Keratinocyte (primary cell): ENCODE results near the gene TLE1. TPM values are rescaled to one million over a fixed set of nuclear protein-coding genes. Genes with fewer than 3 reads are reported as not detected.
A peak's percentile ranks its signal among the peaks of the same experiment; 100 is the strongest.

Source experiments
- DNase-seq: peaks from one replicate; pipeline ENCODE4 v3.0.0-alpha.2; 2011; ENCODE audit warnings: low read depth, missing footprints, low spot score
- FAIRE-seq: peaks from 2 replicates; lab custom pipeline; 2011; peaks lifted over from hg19 to GRCh38; lab: Jason Lieb, UNC
- H2AFZ ChIP-seq: 2 replicates; pipeline ENCODE4 v1.6.0; 2012; ENCODE audit warnings: low read length, control low read depth, inconsistent platforms; ENCODE audit not compliant: control insufficient read depth
- H3K27ac ChIP-seq: 2 replicates; pipeline ENCODE4 v1.5.1; 2011; ENCODE audit warnings: low read length; ENCODE audit not compliant: control insufficient read depth, insufficient read depth
- H3K27me3 ChIP-seq: 3 replicates; pipeline ENCODE4 v1.6.0; 2011; ENCODE audit warnings: low read length; ENCODE audit not compliant: control insufficient read depth, insufficient read depth; ENCODE audit errors: extremely low read depth
- H3K36me3 ChIP-seq, 2 experiments: 2 replicates in 1 of 2; 3 replicates in 1 of 2; pipeline ENCODE4 v1.5.1; 2011; ENCODE audit warnings: low read length in 2 of 2, mild to moderate bottlenecking in 1 of 2; ENCODE audit not compliant: control insufficient read depth in 2 of 2, insufficient read depth in 2 of 2; ENCODE audit errors: extremely low read depth in 1 of 2
- H3K4me1 ChIP-seq: 3 replicates; pipeline ENCODE4 v1.5.1; 2011; ENCODE audit warnings: low read length; ENCODE audit not compliant: control insufficient read depth, insufficient read depth; ENCODE audit errors: extremely low read depth
- H3K4me2 ChIP-seq: 3 replicates; pipeline ENCODE4 v1.6.0; 2011; ENCODE audit warnings: low read depth, low read length; ENCODE audit not compliant: control insufficient read depth, insufficient read depth; ENCODE audit errors: extremely low read depth
- H3K4me3 ChIP-seq, 3 experiments: fragments of 200-600 bp in 1 of 3; sonication (generic) in 1 of 3; 2 replicates in 2 of 3; 3 replicates in 1 of 3; pipeline ENCODE4 v1.5.1; 2011 to 2016; ENCODE audit warnings: low read length in 3 of 3, mild to moderate bottlenecking in 3 of 3, control low read depth in 2 of 3, inconsistent platforms in 1 of 3, low read depth in 1 of 3, mixed read lengths in 1 of 3, mixed run types in 1 of 3, moderate library complexity in 1 of 3; ENCODE audit not compliant: control insufficient read depth in 2 of 3, insufficient read depth in 2 of 3; ENCODE audit errors: extremely low read depth in 1 of 3
- H3K79me2 ChIP-seq: 2 replicates; pipeline ENCODE4 v1.6.0; 2012; ENCODE audit warnings: low read length; ENCODE audit not compliant: control insufficient read depth, insufficient read depth
- H3K9ac ChIP-seq: 3 replicates; pipeline ENCODE4 v1.6.0; 2011; ENCODE audit warnings: low read length; ENCODE audit not compliant: control insufficient read depth, insufficient read depth; ENCODE audit errors: extremely low read depth
- H3K9me1 ChIP-seq: 3 replicates; pipeline ENCODE4 v1.6.0; 2011; ENCODE audit warnings: low read length; ENCODE audit not compliant: control insufficient read depth, insufficient read depth; ENCODE audit errors: extremely low read depth
- H3K9me3 ChIP-seq: 2 replicates; pipeline ENCODE4 v1.5.1; 2012; ENCODE audit warnings: low read depth, low read length; ENCODE audit not compliant: control insufficient read depth
- H4K20me1 ChIP-seq: 3 replicates; pipeline ENCODE4 v1.6.0; 2011; ENCODE audit warnings: low read length; ENCODE audit not compliant: control insufficient read depth, insufficient read depth; ENCODE audit errors: extremely low read depth
- EZH2 ChIP-seq: IDR thresholded peaks from one replicate; pipeline ENCODE4 v1.6.1; 2012; ENCODE audit warnings: inconsistent platforms, mild to moderate bottlenecking, low read length, moderate library complexity
- dilution Hi-C: fragments of 300-500 bp; cut with MboI; formaldehyde crosslinking; loops from one replicate; pipeline ENCODE4 v1.7.0; 2020; ENCODE audit warnings: low sequenced_read_pairs; ENCODE audit not compliant: extremely low pct_ligation_motif_present
- polyA plus RNA-seq, 5 experiments: library from polyadenylated mRNA; depleted of rRNA in 3 of 5; stranded (reverse) in 3 of 5; stranded (forward) in 1 of 5; unstranded in 1 of 5; fragments of >200 nt; gene quantifications; 1 replicate in 1 of 5; 2 replicates in 3 of 5; 3 replicates in 1 of 5; pipeline versions ENCODE4 v1.2.1 to v1.2.3, GENCODE V29; 2011 to 2012; ENCODE audit warnings: missing spikeins in 2 of 5, low read depth in 1 of 5, low replicate concordance in 1 of 5
- TF ChIP-seq, protein P1 (sequence below), 3 experiments: IDR thresholded peaks in 1 of 3; conservative IDR thresholded peaks in 1 of 3; optimal IDR thresholded peaks in 1 of 3; 2 replicates in 2 of 3; 3 replicates in 1 of 3; pipeline versions ENCODE3 to v1.5.1; 2011; ENCODE audit warnings: low read length in 3 of 3, mild to moderate bottlenecking in 3 of 3, moderate library complexity in 2 of 3, control low read depth in 1 of 3, inconsistent platforms in 1 of 3; ENCODE audit not compliant: insufficient read depth in 2 of 3; ENCODE audit errors: extremely low read depth in 1 of 3

TLE1 gene
- polyA plus RNA-seq, 1 donor (not counting 4 experiments of a cell fraction or from before 2014, with no cell fraction given) = 29.6 TPM

DNA sequence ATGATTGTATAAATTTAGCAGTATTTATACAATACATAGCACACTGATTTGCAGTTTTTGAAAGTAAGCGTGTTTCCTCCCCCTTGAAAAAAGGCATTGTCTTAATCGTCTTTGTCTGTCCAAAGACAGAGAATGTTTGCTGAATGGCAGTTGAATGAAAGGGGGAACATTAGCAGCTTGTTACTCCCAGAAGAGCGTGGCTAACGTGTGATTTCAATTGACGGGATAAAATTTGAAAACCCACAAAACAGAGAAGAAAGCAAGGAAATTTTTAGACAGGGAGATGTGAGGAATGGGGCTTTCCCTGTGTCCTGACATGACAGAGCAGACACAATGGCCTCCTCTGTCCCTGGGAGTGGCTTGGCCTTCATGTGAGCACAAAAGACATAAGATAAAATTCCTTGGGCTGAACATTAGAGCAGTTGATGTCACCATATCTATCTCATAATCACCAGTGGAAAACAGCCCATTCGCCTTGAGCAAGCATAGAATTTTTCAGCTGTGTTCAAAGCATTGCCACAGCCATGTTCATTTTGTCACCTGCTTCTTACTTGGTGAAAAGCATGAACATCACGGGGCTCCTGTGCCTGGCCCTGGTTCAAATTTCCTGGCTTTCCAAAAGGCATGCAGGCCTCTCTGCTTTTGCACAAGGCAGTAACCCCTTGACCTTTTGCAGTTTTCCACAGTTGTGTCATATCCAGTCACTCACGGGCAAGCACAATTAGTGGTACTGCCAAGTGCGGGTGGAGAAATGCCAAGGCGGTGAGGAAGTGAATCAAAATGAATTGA lies 126.9 kb downstream of the TLE1 start:
- TF ChIP-seq, protein P1, sequence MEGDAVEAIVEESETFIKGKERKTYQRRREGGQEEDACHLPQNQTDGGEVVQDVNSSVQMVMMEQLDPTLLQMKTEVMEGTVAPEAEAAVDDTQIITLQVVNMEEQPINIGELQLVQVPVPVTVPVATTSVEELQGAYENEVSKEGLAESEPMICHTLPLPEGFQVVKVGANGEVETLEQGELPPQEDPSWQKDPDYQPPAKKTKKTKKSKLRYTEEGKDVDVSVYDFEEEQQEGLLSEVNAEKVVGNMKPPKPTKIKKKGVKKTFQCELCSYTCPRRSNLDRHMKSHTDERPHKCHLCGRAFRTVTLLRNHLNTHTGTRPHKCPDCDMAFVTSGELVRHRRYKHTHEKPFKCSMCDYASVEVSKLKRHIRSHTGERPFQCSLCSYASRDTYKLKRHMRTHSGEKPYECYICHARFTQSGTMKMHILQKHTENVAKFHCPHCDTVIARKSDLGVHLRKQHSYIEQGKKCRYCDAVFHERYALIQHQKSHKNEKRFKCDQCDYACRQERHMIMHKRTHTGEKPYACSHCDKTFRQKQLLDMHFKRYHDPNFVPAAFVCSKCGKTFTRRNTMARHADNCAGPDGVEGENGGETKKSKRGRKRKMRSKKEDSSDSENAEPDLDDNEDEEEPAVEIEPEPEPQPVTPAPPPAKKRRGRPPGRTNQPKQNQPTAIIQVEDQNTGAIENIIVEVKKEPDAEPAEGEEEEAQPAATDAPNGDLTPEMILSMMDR (optimal IDR thresholded peaks at IDR 0.05 in 1 of 3, IDR thresholded peaks at IDR 0.05 in 1 of 3, conservative IDR thresholded peaks at IDR 0.05 in 1 of 3; ENCODE audit: extremely low read depth in 1 of 3, insufficient read depth in 2 of 3, low read length in 3 of 3) = no peak
- TF ChIP-seq EZH2 = no peak
- no peaks in the 10 kb centered on the region for H3K27me3 ChIP-seq
- no peaks in the 10 kb centered on the region for H3K79me2 ChIP-seq
- DNase-seq (peak; percentile 41), FAIRE-seq (no peak)
- no peaks in the 10 kb centered on the region for H3K9me3 ChIP-seq
- no peak overlapping the region for H2AFZ ChIP-seq
- H3K9ac ChIP-seq = no peak overlapping the region
- no peak overlapping the region for H3K4me2 ChIP-seq
- no peaks in the 10 kb centered on the region for H4K20me1 ChIP-seq
- H3K4me3 ChIP-seq = no peak overlapping the region
- no peak overlapping the region for H3K27ac ChIP-seq
- no peaks in the 10 kb centered on the region for H3K36me3 ChIP-seq
- dilution Hi-C loops = no loop called here
- H3K9me1 ChIP-seq = no peaks in the 10 kb centered on the region
- H3K4me1 ChIP-seq = peaks cover 40% of the 10 kb centered on the region

DNA sequence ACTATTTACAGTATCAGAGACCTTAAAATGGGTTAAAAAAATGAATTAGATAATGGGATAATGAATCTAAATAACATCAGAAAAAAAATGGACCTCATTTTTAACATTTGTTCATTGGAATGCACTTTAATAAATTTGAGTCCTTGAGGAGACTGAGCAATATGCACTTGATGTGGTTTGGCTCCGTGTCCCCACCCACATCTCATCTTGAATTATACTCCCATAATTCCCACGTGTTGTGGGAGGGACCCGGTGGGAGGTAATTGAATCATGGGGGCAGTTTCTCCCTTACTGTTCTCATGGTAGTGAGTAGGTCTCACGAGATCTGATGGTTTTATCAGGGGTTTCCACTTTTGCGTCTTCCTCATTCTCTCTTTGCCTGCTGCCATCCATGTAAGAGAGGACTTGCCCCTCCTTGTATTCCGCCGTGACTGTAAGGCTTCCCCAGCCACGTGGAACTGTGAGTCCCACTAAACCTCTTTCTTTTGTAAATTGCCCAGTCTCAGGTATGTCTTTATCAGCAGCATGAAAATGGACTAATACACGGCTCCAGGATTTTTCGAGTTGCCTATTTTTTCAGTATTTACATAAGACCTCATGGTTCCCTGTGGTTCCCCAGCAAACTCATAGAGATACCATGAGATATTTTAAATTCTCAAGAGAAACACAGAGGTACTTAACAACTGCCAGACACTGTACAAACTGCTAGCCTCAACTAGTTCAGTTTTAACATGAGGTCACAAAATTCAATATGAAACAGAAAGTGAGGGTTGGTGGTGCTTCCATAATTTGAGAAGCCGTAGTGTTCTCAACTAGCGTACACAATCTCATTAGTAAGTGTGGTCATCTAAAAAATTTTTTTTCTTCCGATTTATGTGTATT lies 128.3 kb downstream of the TLE1 start:
- FAIRE-seq (no peak), DNase-seq (no peak)
- dilution Hi-C loops = no loop called here
- Histone ChIP-seq H2AFZ (no peak overlapping the region), H4K20me1 (no peaks in the 10 kb centered on the region), H3K27me3 (no peaks in the 10 kb centered on the region), H3K9me1 (no peaks in the 10 kb centered on the region), H3K79me2 (no peaks in the 10 kb centered on the region), H3K27ac (no peak overlapping the region), H3K4me3 (no peak overlapping the region), H3K36me3 (no peaks in the 10 kb centered on the region), H3K9ac (no peak overlapping the region), H3K4me1 (peaks cover 40% of the 10 kb centered on the region), H3K9me3 (no peaks in the 10 kb centered on the region), H3K4me2 (no peak overlapping the region)
- TF ChIP-seq, protein P1 (optimal IDR thresholded peaks at IDR 0.05 in 1 of 3, IDR thresholded peaks at IDR 0.05 in 1 of 3, conservative IDR thresholded peaks at IDR 0.05 in 1 of 3; ENCODE audit: extremely low read depth in 1 of 3, insufficient read depth in 2 of 3, low read length in 3 of 3) = no peak
- no peak for TF ChIP-seq EZH2
